Middle frontal gyrus (tissue), 1 donor: ENCODE measurements around the gene UBE2O.

Source experiments
- DNase-seq: peaks from one replicate; pipeline ENCODE4 v3.0.0-alpha.2; 2015; ENCODE audit warnings: low spot score; ENCODE audit errors: extremely low spot score

The UBE2O gene

DNA sequence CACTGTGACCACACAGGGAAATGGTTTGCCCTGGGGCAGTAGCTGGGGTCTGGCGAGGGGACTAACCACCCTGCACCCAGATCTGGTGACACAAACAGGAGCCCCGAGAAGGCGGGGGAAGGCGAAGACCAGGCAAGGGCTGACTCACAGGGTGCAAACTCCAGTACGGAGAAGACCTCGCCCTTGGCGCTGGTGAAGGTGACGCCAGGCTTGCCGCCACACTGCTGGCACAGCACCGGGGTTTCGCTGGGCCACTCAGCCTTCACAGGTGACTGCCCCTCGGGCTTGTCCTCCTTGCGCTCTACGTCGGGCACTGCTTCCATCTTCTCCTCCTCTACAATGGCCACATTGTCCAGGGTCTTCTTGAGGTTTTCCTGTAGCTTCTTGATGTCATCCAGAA lies 57.0 kb downstream of the UBE2O start:
- no peak for DNase-seq

DNA sequence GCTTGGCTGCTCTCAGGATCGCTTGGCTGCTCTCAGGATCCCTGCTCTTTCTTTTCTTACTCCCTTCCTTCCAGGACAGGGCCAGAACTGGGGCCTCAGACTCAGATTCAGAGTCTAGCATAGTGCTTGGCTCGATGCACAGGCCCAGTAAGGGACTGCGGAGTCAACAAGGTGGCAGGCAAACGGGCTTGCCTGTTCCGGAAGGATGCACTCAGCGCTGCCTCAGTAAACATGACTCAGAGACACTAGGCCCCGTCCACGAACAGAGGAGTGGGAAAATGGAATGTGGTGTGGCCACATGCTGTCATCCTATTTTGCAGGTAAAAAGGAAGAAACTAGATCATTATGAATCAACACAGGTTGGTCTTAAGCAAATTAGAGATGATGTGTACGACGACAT lies 58.8 kb downstream of the UBE2O start:
- no peak for DNase-seq

DNA sequence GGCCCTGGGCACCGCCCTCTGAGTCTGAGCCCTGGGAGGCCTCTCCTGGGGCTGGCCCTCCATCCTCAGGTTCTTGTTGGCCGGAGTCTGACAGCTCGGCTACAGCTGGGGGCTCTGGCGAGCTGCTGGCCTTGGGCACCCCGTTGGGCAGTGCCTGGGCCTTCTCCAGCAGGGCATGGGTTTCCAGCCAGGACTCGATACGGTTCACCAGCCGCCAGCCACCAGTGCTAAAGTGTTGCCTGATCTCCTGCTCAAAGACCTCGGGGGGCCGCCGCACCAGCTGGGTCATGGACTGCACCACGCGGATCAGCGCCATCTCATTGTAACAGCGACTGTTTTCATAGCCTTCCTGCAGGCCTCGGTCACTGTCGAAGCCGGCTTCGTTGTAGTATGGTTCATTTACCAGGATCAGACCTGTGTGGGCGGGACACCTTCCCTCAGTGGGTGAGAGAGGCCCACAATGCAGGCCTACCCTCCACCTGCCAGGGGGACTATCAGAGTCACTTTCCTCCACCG lies 61.7 kb downstream of the UBE2O start:
- no peak for DNase-seq

DNA sequence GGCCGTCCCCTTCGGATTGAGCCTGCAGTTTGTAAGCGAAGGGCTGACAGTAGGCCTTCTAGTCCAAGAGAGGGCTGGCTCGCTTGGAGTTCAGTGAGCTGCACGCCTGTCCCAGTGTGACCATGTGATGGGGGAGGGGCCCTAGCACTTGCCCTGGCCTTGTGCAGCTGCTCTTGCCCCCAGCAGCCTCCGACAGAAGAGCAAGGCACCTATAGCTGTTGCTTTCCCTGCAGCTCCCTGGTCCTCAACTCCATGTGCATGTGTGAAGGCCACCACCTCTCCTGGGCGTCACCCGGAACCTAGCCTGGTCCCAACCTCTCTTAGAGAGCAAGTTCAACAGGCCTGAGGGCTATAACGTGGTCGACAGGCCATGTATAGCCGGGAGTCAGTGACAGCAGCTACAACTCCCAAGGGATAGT lies 62.9 kb downstream of the UBE2O start:
- DNase-seq, result no peak

DNA sequence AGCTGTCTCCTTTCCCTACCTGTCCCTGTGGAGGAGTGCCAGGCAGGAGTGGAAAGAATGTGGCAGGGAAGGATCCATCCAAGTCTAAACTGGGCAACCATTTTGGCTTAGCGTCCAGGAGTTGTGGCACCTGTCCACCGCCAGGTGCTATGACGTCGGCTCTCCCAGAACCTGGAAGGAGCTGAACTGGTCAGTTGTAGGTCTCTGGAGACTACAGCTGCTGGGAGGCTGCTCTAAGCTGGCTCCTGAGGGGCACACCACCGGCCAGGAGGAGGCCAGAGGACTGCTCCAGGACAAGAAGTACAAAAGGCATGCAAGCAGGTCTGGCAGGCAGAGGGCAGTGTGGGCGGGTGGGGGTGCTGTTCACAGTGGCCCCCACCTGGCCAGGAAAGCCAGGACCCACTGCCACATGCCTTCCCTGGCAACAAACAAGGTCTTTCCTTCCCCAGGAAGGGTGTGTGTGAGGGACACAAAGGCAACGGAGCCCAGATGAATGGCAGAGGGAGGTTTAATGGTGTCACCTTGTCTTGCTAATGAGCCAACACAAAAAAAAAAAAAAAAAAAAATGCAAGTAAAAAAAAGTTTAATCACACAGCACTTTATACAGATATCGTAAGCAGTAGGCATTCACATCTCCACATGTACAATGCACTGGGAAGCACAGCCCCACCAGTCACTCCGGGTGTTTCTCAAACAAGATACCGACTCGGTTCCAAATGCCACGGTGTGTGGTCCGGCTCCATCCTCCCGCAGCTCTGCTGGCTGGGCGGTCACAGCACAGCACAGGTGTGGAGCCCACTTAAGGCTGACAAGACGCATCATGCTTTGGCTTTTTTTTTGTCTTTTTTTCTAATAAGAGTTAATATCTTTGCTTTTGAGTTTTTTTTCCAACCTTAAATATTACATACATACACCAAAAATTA lies 63.7 kb downstream of the UBE2O start:
- no peak for DNase-seq

DNA sequence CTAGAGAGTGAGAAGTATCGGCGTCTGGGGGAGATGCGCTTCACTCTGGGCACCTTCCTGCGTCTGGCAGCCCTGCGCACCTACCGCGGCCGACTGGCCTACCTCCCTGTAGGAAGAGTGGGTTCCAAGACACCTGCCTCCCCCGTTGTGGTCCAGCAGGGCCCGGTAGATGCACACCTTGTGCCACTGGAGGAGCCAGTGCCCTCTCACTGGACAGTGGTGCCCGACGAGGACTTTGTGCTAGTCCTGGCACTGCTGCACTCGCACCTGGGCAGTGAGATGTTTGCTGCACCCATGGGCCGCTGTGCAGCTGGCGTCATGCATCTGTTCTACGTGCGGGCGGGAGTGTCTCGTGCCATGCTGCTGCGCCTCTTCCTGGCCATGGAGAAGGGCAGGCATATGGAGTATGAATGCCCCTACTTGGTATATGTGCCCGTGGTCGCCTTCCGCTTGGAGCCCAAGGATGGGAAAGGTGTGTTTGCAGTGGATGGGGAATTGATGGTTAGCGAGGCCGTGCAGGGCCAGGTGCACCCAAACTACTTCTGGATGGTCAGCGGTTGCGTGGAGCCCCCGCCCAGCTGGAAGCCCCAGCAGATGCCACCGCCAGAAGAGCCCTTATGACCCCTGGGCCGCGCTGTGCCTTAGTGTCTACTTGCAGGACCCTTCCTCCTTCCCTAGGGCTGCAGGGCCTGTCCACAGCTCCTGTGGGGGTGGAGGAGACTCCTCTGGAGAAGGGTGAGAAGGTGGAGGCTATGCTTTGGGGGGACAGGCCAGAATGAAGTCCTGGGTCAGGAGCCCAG lies 65.8 kb downstream of the UBE2O start:
- DNase-seq, result no peak

DNA sequence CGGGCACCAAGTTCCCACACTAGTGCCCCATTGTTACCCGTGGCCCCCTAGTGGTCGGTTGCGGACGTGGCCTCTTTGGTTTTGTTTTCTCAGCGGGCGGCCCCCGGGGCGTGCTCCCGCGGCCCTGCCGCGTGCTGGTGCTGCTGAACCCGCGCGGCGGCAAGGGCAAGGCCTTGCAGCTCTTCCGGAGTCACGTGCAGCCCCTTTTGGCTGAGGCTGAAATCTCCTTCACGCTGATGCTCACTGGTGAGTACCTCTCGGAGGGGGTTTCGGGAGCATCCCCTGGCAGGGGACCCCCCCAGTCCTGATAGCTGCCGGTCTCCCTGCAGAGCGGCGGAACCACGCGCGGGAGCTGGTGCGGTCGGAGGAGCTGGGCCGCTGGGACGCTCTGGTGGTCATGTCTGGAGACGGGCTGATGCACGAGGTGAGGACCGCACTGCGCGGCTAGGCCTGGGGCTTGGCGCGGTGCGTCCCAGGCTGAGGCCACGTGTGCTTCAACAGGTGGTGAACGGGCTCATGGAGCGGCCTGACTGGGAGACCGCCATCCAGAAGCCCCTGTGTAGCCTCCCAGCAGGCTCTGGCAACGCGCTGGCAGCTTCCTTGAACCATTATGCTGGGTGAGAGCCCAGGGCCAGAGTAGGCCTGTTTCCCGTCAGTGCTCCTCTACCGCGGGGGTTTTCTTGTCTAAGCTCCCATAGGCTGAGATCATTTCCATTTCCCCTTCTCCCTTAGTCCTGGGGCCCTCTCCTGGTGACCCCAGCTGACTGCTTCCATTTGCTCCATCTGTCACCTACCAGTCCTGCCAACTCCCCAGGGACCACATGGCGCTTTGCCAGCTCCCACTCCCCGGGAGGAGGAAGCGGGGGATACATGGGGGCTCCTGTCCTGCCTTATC lies 66.8 kb downstream of the UBE2O start:
- DNase-seq, result no peak

DNA sequence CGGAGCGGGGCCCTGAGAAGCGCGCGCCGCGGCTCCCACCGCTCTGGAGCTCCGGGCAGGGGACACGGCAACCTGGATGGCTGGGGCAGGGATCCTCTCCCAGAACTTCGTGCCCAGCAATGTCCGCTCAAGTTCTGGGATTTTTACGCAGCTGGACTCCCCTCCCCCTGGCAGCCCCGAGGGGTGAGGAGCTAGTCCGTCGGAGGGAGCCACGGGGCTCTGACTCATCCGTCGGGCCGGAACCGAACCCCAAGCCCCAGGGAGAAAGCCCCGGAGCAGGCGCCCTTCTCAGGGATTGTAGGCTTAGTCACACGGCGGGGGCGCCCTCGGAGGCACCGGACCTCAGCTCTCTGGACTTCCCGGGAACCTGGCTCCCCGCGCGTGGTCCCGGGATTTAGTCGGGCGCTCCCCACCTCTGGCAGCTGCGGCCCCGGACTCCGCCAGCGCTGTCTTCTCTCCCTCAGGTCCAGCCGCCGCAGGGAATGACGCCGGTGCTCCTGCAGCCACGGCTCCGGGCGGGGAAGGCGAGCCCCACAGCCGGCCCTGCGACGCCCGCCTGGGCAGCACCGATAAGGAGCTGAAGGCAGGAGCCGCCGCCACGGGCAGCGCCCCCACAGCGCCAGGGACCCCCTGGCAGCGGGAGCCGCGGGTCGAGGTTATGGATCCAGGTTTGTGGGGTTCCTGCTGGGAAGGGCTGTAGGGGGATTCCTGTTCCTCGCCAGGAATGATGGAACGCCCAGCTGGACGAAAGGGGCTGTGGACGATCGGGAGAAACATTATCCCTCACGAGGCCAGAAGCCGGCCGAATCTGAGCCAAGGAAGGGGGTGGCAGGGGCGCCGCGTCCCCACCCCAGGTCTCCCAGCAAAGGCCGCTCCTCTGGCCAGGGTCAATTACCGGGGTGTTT lies 67.7 kb downstream of the UBE2O start:
- DNase-seq, result no peak

DNA sequence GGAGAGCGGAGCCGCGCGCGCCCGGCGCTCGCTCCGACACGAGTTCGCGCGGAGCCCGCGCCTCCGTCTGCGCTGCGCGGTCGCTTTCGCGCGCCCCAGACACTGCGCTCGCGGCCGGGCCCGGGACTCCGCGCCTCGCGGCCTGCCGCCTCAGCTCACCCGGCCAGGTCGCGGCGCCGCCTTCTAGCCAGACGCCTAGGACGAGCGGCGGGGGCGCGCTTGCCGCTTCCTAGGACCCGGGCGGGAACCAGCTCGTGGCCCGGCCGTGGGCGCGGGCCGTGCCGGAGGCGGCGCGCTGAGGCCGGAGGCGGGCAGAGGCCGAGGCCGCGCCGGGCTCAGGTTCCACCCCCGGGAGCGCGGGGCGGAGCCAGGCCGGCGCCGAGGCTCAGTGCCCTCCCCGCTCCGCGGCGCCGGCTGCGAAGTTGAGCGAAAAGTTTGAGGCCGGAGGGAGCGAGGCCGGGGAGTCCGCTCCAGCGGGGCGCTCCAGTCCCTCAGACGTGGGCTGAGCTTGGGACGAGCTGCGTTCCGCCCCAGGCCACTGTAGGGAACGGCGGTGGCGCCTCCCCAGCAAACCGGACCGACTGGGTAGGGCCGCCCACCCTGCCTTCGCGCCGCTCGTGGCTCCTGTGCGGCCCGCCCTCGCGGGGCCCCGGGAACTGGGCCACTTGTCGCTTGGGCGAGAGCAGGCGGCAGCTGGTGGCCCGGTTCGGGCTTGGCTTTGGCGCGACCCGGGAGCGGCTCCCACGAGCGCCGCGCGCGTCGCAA lies 68.5 kb downstream of the UBE2O start, which contains the start of gene SPHK1:
Gene SPHK1 (plus strand): TSS at position 388 of the 765 bp plus-strand sequence. CDS start 1,036 bp downstream, outside the sequence.
- no peak for DNase-seq

DNA sequence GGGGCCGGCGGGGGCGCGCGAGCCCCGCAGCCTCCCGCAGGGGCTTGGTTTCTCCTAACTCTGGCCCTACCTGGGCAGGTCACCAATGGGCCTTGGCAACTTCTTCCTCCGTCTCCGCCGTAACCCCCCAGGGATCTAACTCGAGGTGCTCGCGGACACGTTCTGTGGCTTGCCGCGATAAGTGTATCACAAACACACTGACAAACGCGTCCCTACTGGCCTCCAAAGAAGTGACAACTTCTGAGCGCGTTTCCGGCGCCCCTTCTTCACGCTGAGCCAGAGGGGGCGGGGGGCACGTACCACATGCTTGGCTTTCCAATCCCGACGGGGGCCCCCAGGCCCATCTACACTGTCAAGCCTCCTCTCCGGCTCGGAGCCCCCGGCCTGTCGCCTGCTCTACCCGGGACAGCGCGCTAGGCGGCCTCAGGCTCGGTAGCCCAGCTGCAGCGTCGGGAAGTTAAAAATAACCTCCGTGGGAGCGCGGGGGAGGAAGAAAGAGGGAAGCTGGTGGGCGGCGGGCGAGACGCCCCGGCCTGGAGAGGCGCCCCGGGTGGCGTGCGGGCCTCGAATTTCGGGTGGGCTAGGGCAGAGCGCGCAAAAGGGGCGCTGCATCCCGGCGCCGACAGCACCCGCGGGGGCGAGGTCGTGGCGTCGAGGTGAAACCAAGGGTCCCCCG lies 69.3 kb downstream of the UBE2O start:
- DNase-seq, result no peak

DNA sequence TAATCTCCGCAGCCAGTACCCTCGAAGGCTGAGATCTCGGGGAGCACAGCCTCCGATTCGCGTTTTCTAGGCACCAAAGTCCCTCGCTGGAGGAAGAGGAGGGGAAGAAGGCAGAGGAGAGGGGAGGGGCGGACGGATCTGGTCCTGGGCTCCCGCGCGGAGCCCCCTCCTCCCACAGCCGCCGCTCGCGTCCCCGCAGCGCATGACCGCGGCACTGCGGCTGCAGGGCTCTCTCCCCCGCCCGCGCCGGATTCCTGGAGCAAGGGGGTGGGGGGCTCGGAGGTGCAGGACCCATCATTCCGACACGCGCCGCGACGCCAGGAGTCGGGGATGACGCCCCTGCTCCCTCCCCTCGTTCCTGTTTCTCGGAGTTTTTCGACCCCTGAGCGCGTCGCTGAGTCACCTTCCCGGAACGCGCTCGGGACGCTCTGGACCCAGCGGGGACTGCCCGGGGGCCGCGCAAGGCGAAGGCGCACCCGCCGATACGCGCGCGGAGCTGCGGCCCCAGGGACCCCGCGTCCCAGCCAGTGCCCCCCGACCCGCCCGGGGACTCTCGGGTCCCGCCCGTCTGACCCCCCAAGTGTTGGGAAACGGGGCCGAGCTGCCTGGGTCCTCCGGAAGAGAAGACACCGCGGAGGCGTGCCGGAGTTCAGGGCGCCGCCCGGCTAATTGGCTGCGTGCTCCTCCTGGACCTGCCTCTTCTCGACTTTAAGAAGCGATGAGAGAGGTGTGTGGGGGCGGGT lies 70.0 kb downstream of the UBE2O start:
- no peak for DNase-seq

DNA sequence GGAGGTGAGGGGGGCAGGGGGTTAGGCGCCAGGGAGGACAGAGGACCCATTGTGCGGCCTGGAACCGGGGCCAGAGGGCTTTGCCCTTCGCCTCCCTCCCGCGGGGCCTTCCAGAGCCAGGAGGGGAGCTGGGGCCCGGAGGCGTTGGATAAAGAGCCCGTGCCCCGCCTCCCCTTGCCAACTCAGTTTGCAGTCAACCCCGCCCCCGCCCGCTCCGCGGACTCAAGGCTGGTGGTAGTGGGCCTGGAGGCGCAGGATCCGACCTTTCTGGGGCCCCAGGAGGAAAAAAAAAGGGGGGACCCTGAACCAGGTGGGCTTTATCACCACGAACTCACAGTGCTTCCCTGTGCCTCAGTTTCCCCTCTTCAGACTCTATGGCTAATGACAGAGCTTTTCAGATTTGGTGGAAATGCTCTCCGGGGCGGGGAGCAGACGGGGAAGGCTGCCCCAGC lies 70.6 kb downstream of the UBE2O start:
- DNase-seq, result no peak

DNA sequence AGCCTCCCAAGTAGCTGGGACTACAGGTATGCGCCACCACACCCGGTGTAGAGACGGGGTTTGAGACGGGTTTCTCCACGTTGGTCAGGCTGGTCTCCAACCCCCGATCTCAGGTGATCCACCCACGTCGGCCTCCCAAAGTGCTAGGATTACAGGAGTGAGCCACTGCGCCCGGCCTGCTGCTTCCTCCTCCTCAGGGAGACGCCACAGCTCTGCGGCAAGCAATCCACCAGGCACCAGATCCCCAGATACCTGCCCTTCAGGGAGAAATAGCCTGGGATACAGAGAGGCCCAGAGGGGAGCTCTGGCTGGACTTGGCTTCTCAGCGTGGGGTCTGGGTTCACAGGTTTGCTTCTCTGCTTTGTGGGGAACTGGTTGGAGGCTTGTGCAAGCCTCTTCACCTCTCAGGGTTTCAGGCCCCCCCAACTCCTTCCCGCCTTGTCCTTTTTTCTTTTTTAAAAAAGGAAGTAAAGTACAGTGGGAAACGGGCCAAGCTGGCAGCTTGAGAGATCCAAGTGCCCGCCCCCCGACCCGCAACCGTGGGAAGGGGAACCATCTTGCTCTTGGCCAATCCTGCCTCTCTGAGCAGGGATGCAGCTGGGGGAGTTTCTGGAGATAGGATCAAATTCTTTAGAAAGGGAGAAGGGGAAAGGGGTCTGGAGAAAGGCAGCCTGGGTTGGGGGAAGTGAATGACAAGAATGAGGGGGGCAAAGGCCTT lies 71.2 kb downstream of the UBE2O start:
- no peak for DNase-seq

DNA sequence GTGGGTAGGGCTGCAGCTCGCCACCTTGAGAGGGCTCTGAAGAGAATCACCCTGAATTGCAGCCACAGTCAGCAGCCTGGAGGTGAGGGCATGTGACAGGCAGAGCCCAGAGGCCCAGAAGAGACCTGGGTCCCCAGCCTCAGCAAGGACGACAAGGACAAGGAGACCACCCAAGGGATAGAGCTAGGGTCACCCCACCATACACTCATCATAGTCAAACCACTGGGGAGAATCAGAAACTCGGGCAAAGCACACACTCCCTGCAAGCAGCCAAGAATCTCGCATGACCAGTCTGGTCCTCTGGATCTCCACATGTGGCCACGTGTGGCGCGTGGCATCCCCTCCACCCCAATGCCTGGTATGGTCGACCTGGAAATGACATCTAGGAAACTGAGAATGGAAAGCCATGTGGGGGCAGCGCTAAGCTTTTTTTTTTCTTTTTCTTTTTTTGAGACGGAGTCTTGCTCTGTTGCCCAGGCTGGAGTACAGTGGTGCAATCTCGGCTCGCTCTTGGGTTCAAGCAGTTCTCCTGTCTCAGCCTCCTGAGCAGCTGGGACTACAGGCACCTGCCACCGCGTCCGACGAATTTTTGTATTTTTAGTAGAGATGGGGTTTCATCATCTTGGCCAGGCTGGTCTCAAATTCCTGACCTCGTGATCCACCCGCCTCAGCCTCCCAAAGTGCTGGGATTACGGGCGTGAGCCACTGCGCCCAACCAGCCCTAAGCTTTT lies 73.1 kb downstream of the UBE2O start:
- no peak for DNase-seq

DNA sequence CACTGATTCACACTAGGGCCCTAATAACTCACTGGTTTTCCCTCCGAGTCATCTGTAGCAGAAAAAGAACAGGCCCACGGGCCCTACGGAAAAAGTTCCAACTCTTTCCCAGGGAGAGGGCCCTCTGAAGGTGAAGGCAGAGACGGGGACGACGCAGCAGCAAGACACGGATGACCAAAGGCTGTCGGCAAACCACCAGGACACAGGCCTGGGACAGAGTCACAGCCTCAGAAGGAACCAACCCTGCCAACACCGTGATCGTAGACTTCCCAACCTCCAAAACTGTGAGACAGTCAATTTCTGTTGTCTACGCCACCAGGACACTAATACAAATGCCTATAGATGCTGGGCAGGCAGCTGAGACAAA lies 73.7 kb downstream of the UBE2O start:
- DNase-seq, result no peak

DNA sequence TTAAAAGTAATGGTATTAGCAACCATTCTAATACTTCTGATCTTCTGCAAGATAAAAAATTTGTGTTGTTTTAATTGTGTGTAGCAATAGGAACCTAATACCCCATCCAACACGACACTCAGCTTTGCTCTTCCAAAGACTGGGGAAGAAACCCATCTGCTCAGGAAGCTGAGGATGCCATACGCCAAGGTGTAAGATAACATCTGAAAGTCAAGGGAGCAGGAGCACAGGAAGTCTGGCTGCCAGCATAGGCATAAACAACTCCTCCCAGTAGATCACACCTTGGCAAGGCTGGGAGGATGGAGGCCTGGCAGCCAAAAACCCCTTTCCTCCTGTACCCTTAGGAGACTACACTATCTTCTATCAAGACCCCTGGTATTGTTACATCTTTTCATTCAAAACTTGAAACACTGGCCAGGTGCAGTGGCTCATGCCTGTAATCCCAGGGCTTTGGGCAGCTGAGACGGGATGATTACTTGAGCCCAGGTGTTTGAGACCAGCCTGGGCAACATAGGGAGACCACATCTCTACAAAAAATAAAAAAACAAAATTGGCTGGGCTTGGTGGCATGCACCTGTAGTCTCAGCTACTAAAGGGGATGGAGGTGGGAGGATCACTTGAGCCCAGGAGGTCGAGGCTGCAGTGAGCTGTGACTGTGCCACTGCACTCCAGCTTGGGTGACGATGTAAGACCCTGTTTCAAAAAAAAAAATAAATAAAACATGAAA lies 74.2 kb downstream of the UBE2O start:
- no peak for DNase-seq
